ENCODE results near the gene PNPLA6. TPM values are rescaled to one million over a fixed set of nuclear protein-coding genes. Genes with fewer than 3 reads are reported as not detected.
A peak's percentile ranks its signal among the peaks of the same experiment; 100 is the strongest.

Gene PNPLA6
- total and polyA plus RNA-seq, 12 donors: 23.7 to 264 (median 111) TPM

- DNase-seq: peak in 2 of 7 donors; percentile 29 to 49
Observed at GRCh38 chr19:7526059-7526929, 9.2 kb upstream of the PNPLA6 start.

GRCh38 chr19:7527516-7528191, 7.9 kb upstream of the PNPLA6 start:
- Histone ChIP-seq H3K27me3 (no peaks in the 10 kb centered on the region), H3K4me1 (replicated peaks in 1 of 2) (peaks cover 0 to 17% of the 10 kb centered on the region in 2 donors), H3K27ac (no peak overlapping the region), H3K4me3 (no peak overlapping the region), H3K36me3 (replicated peaks in 1 of 2) (peaks cover 0 to 57% of the 10 kb centered on the region in 2 donors), H3K9me3 (replicated peaks in 1 of 3) (no peaks in the 10 kb centered on the region)
- DNase-seq: peak in 5 of 7 donors; percentile 51 to 61 (median 55)
- intact Hi-C loops (cut with DNase I): loop anchor here in 1 of 2 donors (10.0 kb wide), 1 partner anchor 133 kb away; no protein-coding TSS in a partner anchor
- TF ChIP-seq CTCF (IDR thresholded peaks at IDR 0.05): no peak
- no peak for TF ChIP-seq POLR2A (IDR thresholded peaks at IDR 0.05)
- 72 to 87% (median 74%) methylated on average over 7 to 25 of the region's 25 CpGs for WGBS, 4 donors

More at GRCh38 chr19:7526059-7526929, 9.2 kb upstream of the PNPLA6 start:
- intact Hi-C loops (cut with DNase I): loop anchor here in 1 of 2 donors (10.0 kb wide), 1 partner anchor 131 kb away; no protein-coding TSS in a partner anchor
- 85 to 94% (median 89%) methylated on average over 20 to 31 of the region's 31 CpGs for WGBS, 4 donors
- Histone ChIP-seq H3K27ac (no peak overlapping the region), H3K36me3 (replicated peaks in 1 of 2) (peaks cover 0 to 57% of the 10 kb centered on the region in 2 donors), H3K4me3 (no peak overlapping the region), H3K27me3 (no peaks in the 10 kb centered on the region), H3K4me1 (replicated peaks in 1 of 2) (peaks cover 9 to 26% of the 10 kb centered on the region in 2 donors), H3K9me3 (replicated peaks in 1 of 3) (no peaks in the 10 kb centered on the region)
- TF ChIP-seq CTCF (IDR thresholded peaks at IDR 0.05): no peak

GRCh38 chr19:7528192-7528519, 7.4 kb upstream of the PNPLA6 start:
- TF ChIP-seq POLR2A (IDR thresholded peaks at IDR 0.05): no peak
- no peak for TF ChIP-seq CTCF (IDR thresholded peaks at IDR 0.05)
- Histone ChIP-seq H3K27ac (no peak overlapping the region), H3K27me3 (no peaks in the 10 kb centered on the region), H3K4me3 (no peak overlapping the region), H3K36me3 (replicated peaks in 1 of 2) (peaks cover 0 to 57% of the 10 kb centered on the region in 2 donors), H3K4me1 (replicated peaks in 1 of 2) (peaks cover 0 to 13% of the 10 kb centered on the region in 2 donors), H3K9me3 (replicated peaks in 1 of 3) (no peaks in the 10 kb centered on the region)
- WGBS, 4 donors: 75 to 92% (median 91%) methylated on average over 2 to 7 of the region's 7 CpGs
- DNase-seq: peak in 1 of 7 donors; percentile 46
- intact Hi-C loops (cut with DNase I): loop anchor here in 1 of 2 donors (10.0 kb wide), 1 partner anchor 133 kb away; no protein-coding TSS in a partner anchor
